GM12872 (cell line): ENCODE results near the gene FGFR1OP2.

Experiments used
- TF ChIP-seq, protein P1 (sequence below): IDR thresholded peaks from 3 replicates; pipeline ENCODE4 v1.5.1; 2011; ENCODE audit warnings: low read depth, mild to moderate bottlenecking, low read length, moderate library complexity; ENCODE audit not compliant: insufficient read depth

The FGFR1OP2 gene

DNA sequence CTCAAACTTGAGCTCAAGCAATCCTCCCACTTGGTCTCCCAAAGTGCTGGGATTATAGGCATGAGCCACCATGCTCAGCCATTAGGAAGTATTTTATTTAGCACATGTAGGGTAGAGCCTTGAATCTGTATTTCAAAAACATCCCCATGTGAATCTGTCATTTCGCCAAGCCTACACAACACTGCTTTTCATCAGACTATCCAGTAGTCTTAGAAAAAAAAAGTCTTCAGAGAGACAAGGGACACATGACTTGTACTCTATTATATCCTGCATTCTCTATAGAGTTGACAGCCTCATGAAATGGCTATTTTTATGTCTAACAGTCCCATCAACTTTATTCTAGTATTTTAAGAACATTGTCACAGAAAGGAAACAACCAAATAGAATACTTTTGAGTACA, 40.5 kb downstream of the FGFR1OP2 start:
- TF ChIP-seq, protein P1, sequence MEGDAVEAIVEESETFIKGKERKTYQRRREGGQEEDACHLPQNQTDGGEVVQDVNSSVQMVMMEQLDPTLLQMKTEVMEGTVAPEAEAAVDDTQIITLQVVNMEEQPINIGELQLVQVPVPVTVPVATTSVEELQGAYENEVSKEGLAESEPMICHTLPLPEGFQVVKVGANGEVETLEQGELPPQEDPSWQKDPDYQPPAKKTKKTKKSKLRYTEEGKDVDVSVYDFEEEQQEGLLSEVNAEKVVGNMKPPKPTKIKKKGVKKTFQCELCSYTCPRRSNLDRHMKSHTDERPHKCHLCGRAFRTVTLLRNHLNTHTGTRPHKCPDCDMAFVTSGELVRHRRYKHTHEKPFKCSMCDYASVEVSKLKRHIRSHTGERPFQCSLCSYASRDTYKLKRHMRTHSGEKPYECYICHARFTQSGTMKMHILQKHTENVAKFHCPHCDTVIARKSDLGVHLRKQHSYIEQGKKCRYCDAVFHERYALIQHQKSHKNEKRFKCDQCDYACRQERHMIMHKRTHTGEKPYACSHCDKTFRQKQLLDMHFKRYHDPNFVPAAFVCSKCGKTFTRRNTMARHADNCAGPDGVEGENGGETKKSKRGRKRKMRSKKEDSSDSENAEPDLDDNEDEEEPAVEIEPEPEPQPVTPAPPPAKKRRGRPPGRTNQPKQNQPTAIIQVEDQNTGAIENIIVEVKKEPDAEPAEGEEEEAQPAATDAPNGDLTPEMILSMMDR: no peak

DNA sequence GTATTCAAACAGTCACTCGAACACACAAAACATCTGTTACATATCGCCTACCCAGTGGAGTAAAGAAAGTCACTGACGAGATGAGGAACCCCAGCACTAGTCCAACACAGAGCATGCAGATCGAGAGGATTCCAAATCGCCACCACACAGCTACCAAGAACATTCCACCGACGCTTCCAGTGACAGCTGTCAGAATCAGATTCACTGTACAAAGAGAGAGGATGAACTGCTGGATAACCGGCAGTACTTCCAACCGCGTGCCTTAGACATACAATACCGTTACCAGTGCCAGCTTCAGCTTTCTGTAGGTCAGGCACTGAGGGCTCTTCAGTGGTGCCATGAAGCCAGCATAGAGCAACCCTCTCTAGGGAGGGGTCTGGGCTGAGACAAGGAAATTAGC, 41.5 kb downstream of the FGFR1OP2 start:
- TF ChIP-seq, protein P1: no peak

DNA sequence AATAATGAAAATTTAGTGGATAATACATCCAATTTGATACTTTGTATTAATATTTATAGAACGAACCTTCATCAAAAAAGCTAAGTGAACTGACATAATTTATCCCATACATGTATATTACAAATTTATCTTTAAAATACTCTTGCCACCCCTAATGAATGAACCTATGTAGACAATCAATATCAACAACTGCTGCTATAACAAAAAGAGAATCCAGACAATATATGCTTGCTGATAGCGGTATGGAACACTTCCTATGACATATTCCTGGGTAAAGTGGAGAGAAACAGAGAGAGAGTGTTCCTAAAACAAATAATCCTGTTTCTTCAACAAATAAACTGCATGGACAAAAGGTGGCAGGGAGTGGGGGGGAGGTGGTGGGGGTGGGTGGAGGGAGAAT, 44.6 kb downstream of the FGFR1OP2 start:
- TF ChIP-seq, protein P1: no peak

DNA sequence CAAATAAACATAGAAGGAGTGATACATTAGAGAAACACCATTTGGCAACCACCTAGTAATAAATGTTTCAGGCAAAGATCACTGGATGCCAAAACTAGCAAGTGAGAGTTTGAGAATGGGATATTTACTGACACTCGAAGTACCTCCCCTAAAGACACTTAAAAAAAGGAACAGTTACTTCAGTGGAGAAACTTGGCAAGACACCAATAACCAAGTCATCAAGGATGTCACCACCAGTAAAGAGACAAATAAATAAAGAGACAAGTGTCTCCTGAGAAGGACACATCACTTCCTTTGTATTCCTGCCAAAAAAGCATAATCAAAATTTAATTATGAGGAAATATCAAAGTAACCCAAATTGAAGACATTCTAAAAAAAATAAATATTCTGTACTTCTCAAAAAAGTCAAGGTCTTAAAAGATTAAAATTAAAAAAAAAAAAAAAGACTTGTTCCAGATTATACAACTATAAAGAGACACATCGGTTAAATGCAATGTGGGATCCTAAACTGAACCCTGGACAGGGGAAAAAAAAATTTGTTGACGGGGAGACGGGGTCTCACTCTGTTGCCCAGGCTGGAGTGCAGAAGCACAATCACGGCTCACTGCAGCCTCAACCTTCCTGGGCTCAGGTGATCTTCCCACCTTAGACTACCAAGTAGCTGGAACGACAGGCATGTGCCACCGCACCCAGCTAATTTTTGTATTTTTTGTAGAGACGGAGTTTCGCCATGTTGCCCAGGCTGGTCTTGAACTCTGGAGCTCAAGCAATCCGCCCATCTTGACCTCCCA, 49.6 kb downstream of the FGFR1OP2 start:
- TF ChIP-seq, protein P1: no peak

DNA sequence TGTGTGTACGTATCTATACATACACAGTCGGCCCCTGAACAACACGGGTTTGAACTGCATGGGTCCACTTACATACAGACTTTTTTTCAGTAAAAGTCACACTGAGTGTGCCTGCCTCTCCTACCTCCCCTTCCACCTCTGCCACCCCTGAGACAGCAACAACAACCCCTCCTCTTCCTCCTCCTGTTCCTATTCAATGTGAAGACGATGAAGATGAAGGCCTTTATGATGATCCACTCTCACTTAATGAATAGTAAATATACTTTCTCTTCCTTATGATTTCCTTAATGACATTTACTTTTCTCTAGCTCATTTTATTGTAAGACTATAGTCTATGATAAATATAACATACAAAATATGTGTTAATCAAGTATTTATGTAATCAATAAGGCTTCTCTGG, 50.4 kb downstream of the FGFR1OP2 start:
- TF ChIP-seq, protein P1: no peak

DNA sequence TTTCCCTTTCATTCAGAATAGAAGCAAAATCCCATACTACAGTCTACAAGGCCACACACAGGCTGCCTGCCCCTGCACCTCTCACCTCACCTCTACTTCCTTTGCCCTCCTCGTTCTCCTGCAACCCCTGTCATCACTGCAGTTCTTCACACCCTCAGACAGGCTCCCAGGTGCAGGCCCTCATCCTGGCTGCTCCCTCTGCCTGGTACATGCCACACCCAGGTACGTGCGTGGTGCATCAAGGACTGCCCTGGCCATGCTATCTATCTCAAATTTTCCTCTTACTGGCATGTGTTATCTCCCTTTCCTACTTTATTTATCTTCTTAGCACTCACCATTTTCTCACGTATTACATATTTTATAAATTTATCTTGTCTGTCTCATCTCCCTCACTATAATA, 51.6 kb downstream of the FGFR1OP2 start:
- TF ChIP-seq, protein P1: no peak

DNA sequence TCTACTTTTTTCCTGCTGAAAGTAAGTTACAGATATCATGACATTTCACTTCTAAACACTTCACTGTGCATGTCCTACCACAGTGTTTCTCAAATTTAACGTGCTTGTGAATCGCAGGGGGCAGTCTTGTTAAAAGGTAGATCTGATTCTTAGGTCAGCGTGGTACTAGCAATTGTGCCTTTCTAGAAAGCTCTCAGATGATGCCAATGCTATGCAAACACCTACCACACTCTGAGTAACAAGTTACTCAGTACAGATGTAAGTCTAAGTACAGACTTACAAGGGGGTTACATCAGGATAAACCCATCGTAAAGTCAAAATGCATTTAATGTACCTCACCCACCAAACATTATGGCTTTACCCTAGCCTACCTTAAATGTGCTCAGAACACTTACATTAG, 53.6 kb downstream of the FGFR1OP2 start:
- TF ChIP-seq, protein P1: no peak
